Mammary epithelial cell (primary cell): ENCODE data around the gene RIPOR3.

Experiments used
- CTCF ChIP-seq, 2 donors: IDR thresholded peaks in 1 of 2; conservative IDR thresholded peaks in 1 of 2; 2 replicates each; pipeline ENCODE4 v1.5.1; 2011 to 2012; ENCODE audit warnings: inconsistent platforms in 2 of 2, low read length in 2 of 2, mild to moderate bottlenecking in 2 of 2, control low read depth in 1 of 2, low read depth in 1 of 2; ENCODE audit not compliant: insufficient read depth in 1 of 2; ENCODE audit errors: extremely low read depth in 1 of 2
- EZH2 ChIP-seq: IDR thresholded peaks from 2 replicates; pipeline ENCODE4 v1.6.1; 2012; ENCODE audit warnings: low read length, inconsistent platforms, borderline replicate concordance

DNA sequence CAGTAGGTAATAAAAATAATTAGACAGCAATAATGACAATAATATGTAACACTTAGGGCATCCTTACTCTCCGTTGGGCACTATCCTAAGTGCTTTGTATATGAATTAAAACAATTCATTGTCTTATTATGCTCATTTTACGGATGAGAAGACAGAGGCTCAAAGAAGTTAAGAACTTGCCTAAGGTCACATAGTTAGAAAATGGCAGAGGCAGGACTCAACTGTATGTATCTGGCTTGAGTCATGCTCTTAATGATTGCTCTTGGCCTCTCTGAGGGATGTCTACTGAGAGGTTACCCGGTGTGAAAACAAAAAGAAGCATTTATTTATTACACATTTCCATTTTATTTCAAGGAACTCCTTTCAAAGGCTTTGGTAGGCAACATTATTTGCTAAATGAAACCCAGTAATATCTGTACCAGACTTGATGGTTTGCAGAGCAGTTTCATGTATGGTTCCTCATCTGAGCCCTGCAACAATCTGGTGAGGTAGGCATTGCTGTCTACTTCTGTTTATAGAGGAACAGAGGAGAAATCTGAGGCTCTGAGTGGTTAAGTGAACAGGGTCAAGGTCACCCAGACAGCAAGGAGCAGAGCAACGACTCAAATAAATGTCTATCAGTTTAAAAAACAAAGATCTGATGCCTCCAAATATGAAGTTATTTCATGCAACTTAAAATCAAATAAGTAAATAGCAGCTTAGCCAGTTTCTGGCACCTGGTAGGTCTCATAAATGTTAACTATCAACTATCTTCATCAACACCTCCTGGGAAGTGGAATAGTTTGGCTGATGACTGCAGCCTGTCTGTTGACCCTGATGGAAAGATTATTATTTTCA, 35.8 kb upstream of the RIPOR3 start:
- no peak for TF ChIP-seq CTCF (conservative IDR thresholded peaks at IDR 0.05 in 1 of 2, IDR thresholded peaks at IDR 0.05 in 1 of 2; ENCODE audit: extremely low read depth in 1 of 2, insufficient read depth in 1 of 2, low read depth in 1 of 2, low read length in 2 of 2)
- no peak for TF ChIP-seq EZH2
